Calu3 (cell line): Measurements from ENCODE around the gene HTR3B. TPM values are rescaled to one million over a fixed set of nuclear protein-coding genes. Genes with fewer than 3 reads are reported as not detected.

Experiments used
- BruUV-seq: library from RNA; stranded (reverse); fragments of 400-500 nt; replicated peaks from 2 replicates; lab custom pipeline; 2021; lab: Mats Ljungman, UMichigan
- CTCF ChIA-PET: fragments of 300-600 bp; sonication (Branson Sonifier 250); formaldehyde crosslinking; loops from one replicate; lab custom pipeline; 2022; ENCODE audit warnings: antibody characterized with exemption; lab: Charles Lee
- DNase-seq: peaks from one replicate; pipeline ENCODE4 v3.0.0; 2022
- H3K27ac Mint-ChIP-seq: one replicate; pipeline ENCODE4 v1.8.0; 2022; ENCODE audit warnings: mixed read lengths; ENCODE audit not compliant: unreplicated experiment
- H3K27me3 Mint-ChIP-seq: one replicate; pipeline ENCODE4 v1.8.0; 2022; ENCODE audit warnings: mixed read lengths; ENCODE audit not compliant: unreplicated experiment
- H3K36me3 Mint-ChIP-seq: one replicate; pipeline ENCODE4 v1.8.0; 2022; ENCODE audit warnings: mild to moderate bottlenecking, moderate library complexity, mixed read lengths; ENCODE audit not compliant: insufficient read depth, unreplicated experiment
- H3K4me1 Mint-ChIP-seq: one replicate; pipeline ENCODE4 v1.8.0; 2022; ENCODE audit warnings: mild to moderate bottlenecking, low read depth, mixed read lengths; ENCODE audit not compliant: unreplicated experiment
- H3K4me3 Mint-ChIP-seq: one replicate; pipeline ENCODE4 v1.8.0; 2022; ENCODE audit warnings: mild to moderate bottlenecking, low read depth, moderate library complexity, mixed read lengths; ENCODE audit not compliant: unreplicated experiment
- H3K9me3 Mint-ChIP-seq: one replicate; pipeline ENCODE4 v1.8.0; 2022; ENCODE audit warnings: low read depth, mixed read lengths; ENCODE audit not compliant: unreplicated experiment
- CTCF ChIP-seq: fragments of 200-600 bp; IDR thresholded peaks from one replicate; pipeline ENCODE4 v1.8.0; 2022; ENCODE audit warnings: antibody characterized with exemption; ENCODE audit not compliant: unreplicated experiment
- intact Hi-C: fragments of 100-400 bp; cut with micrococcal nuclease; formaldehyde crosslinking; loops from one replicate; pipeline ENCODE4 v1.10.0; 2022; ENCODE audit not compliant: unreplicated experiment
- total RNA-seq: library from RNA; stranded (reverse); gene quantifications from 2 replicates; pipeline ENCODE4 v1.2.3, GENCODE V29; 2022

Gene HTR3B
- total RNA-seq, 1 experiment from 2014 or later, result not detected

GRCh38 chr11:113871336-113871735, 33.3 kb upstream of the HTR3B start:
- TF ChIP-seq CTCF, result no peak
- H3K27me3 Mint-ChIP-seq, result no peaks in the 10 kb centered on the region
- CTCF ChIA-PET, result no interaction called here
- no peak overlapping the region for H3K4me3 Mint-ChIP-seq
- H3K4me1 Mint-ChIP-seq, result no peaks in the 10 kb centered on the region
- H3K36me3 Mint-ChIP-seq, result peaks cover 20% of the 10 kb centered on the region
- H3K27ac Mint-ChIP-seq, result no peak overlapping the region
- BruUV-seq, result no TSS peak
- DNase-seq, result no peak
- no peaks in the 10 kb centered on the region for H3K9me3 Mint-ChIP-seq
- intact Hi-C loops, result no loop called here

GRCh38 chr11:113873236-113873626, 31.4 kb upstream of the HTR3B start:
- TF ChIP-seq CTCF, result no peak
- H3K4me3 Mint-ChIP-seq, result peak overlapping the region; percentile 28
- peaks cover 20% of the 10 kb centered on the region for H3K36me3 Mint-ChIP-seq
- no peak overlapping the region for H3K27ac Mint-ChIP-seq
- CTCF ChIA-PET, result no interaction called here
- intact Hi-C loops, result no loop called here
- H3K4me1 Mint-ChIP-seq, result no peaks in the 10 kb centered on the region
- no peaks in the 10 kb centered on the region for H3K27me3 Mint-ChIP-seq
- DNase-seq, result no peak
- no peaks in the 10 kb centered on the region for H3K9me3 Mint-ChIP-seq
- BruUV-seq, result no TSS peak

GRCh38 chr11:113874096-113874495, 30.5 kb upstream of the HTR3B start:
- Mint-ChIP-seq H3K27ac (no peak overlapping the region), H3K9me3 (no peaks in the 10 kb centered on the region), H3K27me3 (no peaks in the 10 kb centered on the region), H3K36me3 (peaks cover 20% of the 10 kb centered on the region), H3K4me1 (no peaks in the 10 kb centered on the region), H3K4me3 (peak overlapping the region; percentile 73)
- no peak for TF ChIP-seq CTCF
- intact Hi-C loops, result no loop called here
- CTCF ChIA-PET, result interaction anchor here (0.7 kb wide), 1 partner anchor 504 kb away, joined by 4 read pairs; no protein-coding TSS in a partner anchor
- DNase-seq, result no peak
- no TSS peak for BruUV-seq

GRCh38 chr11:113874581-113875233, 29.9 kb upstream of the HTR3B start:
- intact Hi-C loops, result no loop called here
- Mint-ChIP-seq H3K36me3 (peaks cover 20% of the 10 kb centered on the region), H3K27me3 (no peaks in the 10 kb centered on the region), H3K4me1 (no peaks in the 10 kb centered on the region), H3K9me3 (no peaks in the 10 kb centered on the region), H3K27ac (no peak overlapping the region), H3K4me3 (peak overlapping the region; percentile 73)
- BruUV-seq, result no TSS peak
- TF ChIP-seq CTCF, result no peak
- CTCF ChIA-PET, result interaction anchor here (0.7 kb wide), 1 partner anchor 504 kb away, joined by 4 read pairs; no protein-coding TSS in a partner anchor
- DNase-seq, result no peak
